ENCODE measurements around the gene COASY.

COASY gene

GRCh38 chr17:42553161-42553818, 8.7 kb upstream of the COASY start:
- ATAC-seq, result peak; percentile 42
- no peak for TF ChIP-seq ZNF8 (CRISPR knock-in tag; IDR thresholded peaks at IDR 0.05)
- no peak for TF ChIP-seq TCF4 (CRISPR knock-in tag; IDR thresholded peaks at IDR 0.05; ENCODE audit: borderline replicate concordance)
- no peak for TF ChIP-seq ISL1 (CRISPR knock-in tag; IDR thresholded peaks at IDR 0.05)
- no peak for TF ChIP-seq ZFP3 (CRISPR knock-in tag; IDR thresholded peaks at IDR 0.05)
- no peak for TF ChIP-seq ZC3H10 (CRISPR knock-in tag; IDR thresholded peaks at IDR 0.05)
- TF ChIP-seq PATZ1 (CRISPR knock-in tag; IDR thresholded peaks at IDR 0.05; ENCODE audit: borderline replicate concordance), result no peak
- no peak for TF ChIP-seq ARNTL (CRISPR knock-in tag; IDR thresholded peaks at IDR 0.05; ENCODE audit: borderline replicate concordance, low read depth)
- no peak for TF ChIP-seq POU6F1 (CRISPR knock-in tag; IDR thresholded peaks at IDR 0.05; ENCODE audit: borderline replicate concordance, low read depth)
- TF ChIP-seq TSHZ2 (CRISPR knock-in tag; IDR thresholded peaks at IDR 0.05), result no peak
- TF ChIP-seq, protein P1, sequence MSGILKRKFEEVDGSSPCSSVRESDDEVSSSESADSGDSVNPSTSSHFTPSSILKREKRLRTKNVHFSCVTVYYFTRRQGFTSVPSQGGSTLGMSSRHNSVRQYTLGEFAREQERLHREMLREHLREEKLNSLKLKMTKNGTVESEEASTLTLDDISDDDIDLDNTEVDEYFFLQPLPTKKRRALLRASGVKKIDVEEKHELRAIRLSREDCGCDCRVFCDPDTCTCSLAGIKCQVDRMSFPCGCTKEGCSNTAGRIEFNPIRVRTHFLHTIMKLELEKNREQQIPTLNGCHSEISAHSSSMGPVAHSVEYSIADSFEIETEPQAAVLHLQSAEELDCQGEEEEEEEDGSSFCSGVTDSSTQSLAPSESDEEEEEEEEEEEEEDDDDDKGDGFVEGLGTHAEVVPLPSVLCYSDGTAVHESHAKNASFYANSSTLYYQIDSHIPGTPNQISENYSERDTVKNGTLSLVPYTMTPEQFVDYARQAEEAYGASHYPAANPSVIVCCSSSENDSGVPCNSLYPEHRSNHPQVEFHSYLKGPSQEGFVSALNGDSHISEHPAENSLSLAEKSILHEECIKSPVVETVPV (CRISPR knock-in tag; IDR thresholded peaks at IDR 0.05), result no peak
- TF ChIP-seq ESRRG (CRISPR knock-in tag; IDR thresholded peaks at IDR 0.05), result no peak
- TF ChIP-seq SNAI2 (CRISPR knock-in tag; IDR thresholded peaks at IDR 0.05), result no peak
- no peak for TF ChIP-seq ZNF70 (CRISPR knock-in tag; IDR thresholded peaks at IDR 0.05)
- no peak for TF ChIP-seq BACH2 (CRISPR knock-in tag; IDR thresholded peaks at IDR 0.05; ENCODE audit: borderline replicate concordance)
- no peak for TF ChIP-seq PPARA (CRISPR knock-in tag; IDR thresholded peaks at IDR 0.05; ENCODE audit: borderline replicate concordance)
- TF ChIP-seq CREB5 (CRISPR knock-in tag; IDR thresholded peaks at IDR 0.05; ENCODE audit: low read depth), result no peak
- TF ChIP-seq TOX (CRISPR knock-in tag; IDR thresholded peaks at IDR 0.05; ENCODE audit: borderline replicate concordance), result no peak

DNA sequence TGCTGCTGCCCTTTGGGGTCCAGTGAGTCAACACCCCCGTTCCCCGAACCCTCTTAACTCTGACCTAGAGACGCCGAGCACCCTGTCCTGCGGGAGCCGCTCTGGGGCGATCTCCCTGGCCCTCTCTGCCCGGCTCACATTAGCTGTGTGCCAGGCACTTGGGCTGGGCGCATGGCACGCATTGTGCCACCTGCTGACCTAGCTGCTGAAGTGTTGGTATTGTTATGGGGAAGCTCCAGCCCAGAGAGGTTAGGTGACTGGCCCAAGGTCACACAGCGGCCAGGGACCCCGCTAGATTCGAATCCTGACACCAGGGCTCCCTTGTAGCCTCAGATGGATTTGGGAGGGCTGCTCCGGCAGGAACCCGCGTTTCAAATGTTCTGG, 8.1 kb upstream of the COASY start:
- TF ChIP-seq CSDC2 (CRISPR knock-in tag; IDR thresholded peaks at IDR 0.05) (no peak), OSR1 (CRISPR knock-in tag; IDR thresholded peaks at IDR 0.05) (no peak)
- TF ChIP-seq, protein P1 (CRISPR knock-in tag; IDR thresholded peaks at IDR 0.05), result 0 out of 2 replicates have a peak, but pooled peaks have one; percentile 16
- ATAC-seq, result peak; percentile 36

Data from SK-N-SH treated with all-trans-retinoic acid at 6 μM for 48 hours (cell line).